ENCODE results near the gene LCLAT1. TPM values are rescaled to one million over a fixed set of nuclear protein-coding genes. Genes with fewer than 3 reads are reported as not detected.
"Not testable (repeated sequence)": the region's sequence is repeated elsewhere in the genome, so short reads cannot be mapped to it uniquely, and the experiment has no call there.

Gene LCLAT1
- total RNA-seq, 2 donors from 2014 or later = 30.2 to 34.2 TPM

GRCh38 chr2:30492185-30492584 is 45.1 kb downstream of the LCLAT1 start:
- Histone ChIP-seq H3K27me3 (ENCODE audit: control insufficient read depth, insufficient read depth, low read length, poor library complexity, severe bottlenecking) (no peaks in the 10 kb centered on the region), H3K9me3 (ENCODE audit: control insufficient read depth, low read length) (peaks cover 12% of the 10 kb centered on the region), H3K36me3 (ENCODE audit: control insufficient read depth, insufficient read depth, low read length) (peaks cover 5% of the 10 kb centered on the region), H3K9ac (ENCODE audit: extremely low read depth, low read length, poor library complexity, severe bottlenecking) (no peak overlapping the region), H3K4me3 (ENCODE audit: low read length) (no peak overlapping the region), H3K4me1 (ENCODE audit: control insufficient read depth, insufficient read depth, low read length) (no peaks in the 10 kb centered on the region), H3K27ac (ENCODE audit: low read depth, low read length) (no peak overlapping the region)
- Mint-ChIP-seq H3K27ac (no peak overlapping the region), H3K9me3 (no peaks in the 10 kb centered on the region), H3K4me3 (no peak overlapping the region), H3K4me1 (no peaks in the 10 kb centered on the region), H3K36me3 (ENCODE audit: low read depth) (peaks cover 19% of the 10 kb centered on the region), H3K27me3 (ENCODE audit: insufficient read depth) (no peaks in the 10 kb centered on the region)
- WGBS, 2 experiments (ENCODE audit: insufficient coverage in 1 of 2, insufficient read length in 1 of 2) = 83 to 100% methylated on average over 1 of the region's 1 CpG
- TF ChIP-seq, protein P1, sequence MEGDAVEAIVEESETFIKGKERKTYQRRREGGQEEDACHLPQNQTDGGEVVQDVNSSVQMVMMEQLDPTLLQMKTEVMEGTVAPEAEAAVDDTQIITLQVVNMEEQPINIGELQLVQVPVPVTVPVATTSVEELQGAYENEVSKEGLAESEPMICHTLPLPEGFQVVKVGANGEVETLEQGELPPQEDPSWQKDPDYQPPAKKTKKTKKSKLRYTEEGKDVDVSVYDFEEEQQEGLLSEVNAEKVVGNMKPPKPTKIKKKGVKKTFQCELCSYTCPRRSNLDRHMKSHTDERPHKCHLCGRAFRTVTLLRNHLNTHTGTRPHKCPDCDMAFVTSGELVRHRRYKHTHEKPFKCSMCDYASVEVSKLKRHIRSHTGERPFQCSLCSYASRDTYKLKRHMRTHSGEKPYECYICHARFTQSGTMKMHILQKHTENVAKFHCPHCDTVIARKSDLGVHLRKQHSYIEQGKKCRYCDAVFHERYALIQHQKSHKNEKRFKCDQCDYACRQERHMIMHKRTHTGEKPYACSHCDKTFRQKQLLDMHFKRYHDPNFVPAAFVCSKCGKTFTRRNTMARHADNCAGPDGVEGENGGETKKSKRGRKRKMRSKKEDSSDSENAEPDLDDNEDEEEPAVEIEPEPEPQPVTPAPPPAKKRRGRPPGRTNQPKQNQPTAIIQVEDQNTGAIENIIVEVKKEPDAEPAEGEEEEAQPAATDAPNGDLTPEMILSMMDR (conservative IDR thresholded peaks at IDR 0.05) = no peak
- no peak for DNase-seq

- no peak overlapping the region for H3K9ac ChIP-seq (ENCODE audit: extremely low read depth, low read length, poor library complexity, severe bottlenecking)
- H3K36me3 ChIP-seq (ENCODE audit: control insufficient read depth, insufficient read depth, low read length) = peaks cover 7% of the 10 kb centered on the region
- no peak for DNase-seq
- 94% methylated on average over 1 of the region's 1 CpG; no CpG with 5 or more reads in 1 of the 2 experiments for WGBS, 2 experiments (ENCODE audit: insufficient coverage in 1 of 2, insufficient read length in 1 of 2)
- peaks cover 16% of the 10 kb centered on the region for H3K9me3 ChIP-seq (ENCODE audit: control insufficient read depth, low read length)
- Mint-ChIP-seq H3K27me3 (ENCODE audit: insufficient read depth) (no peaks in the 10 kb centered on the region), H3K4me1 (no peaks in the 10 kb centered on the region), H3K36me3 (ENCODE audit: low read depth) (peaks cover 20% of the 10 kb centered on the region), H3K27ac (no peak overlapping the region), H3K4me3 (no peak overlapping the region), H3K9me3 (no peaks in the 10 kb centered on the region)
- no peak overlapping the region for H3K27ac ChIP-seq (ENCODE audit: low read depth, low read length)
- no peaks in the 10 kb centered on the region for H3K4me1 ChIP-seq (ENCODE audit: control insufficient read depth, insufficient read depth, low read length)
- TF ChIP-seq, protein P1 (conservative IDR thresholded peaks at IDR 0.05) = no peak
- H3K27me3 ChIP-seq (ENCODE audit: control insufficient read depth, insufficient read depth, low read length, poor library complexity, severe bottlenecking) = no peaks in the 10 kb centered on the region
- H3K4me3 ChIP-seq (ENCODE audit: low read length) = no peak overlapping the region
Measured at GRCh38 chr2:30492619-30493018, 45.6 kb downstream of the LCLAT1 start.

GRCh38 chr2:30493440-30493839 is 46.4 kb downstream of the LCLAT1 start:
- H3K27ac Mint-ChIP-seq = no peak overlapping the region
- DNase-seq = no peak
- WGBS, 2 experiments (ENCODE audit: insufficient coverage in 1 of 2, insufficient read length in 1 of 2) = 100% methylated on average over 1 of the region's 1 CpG
- no peak overlapping the region for H3K4me3 Mint-ChIP-seq
- Histone ChIP-seq H3K27ac (ENCODE audit: low read depth, low read length) (no peak overlapping the region), H3K36me3 (ENCODE audit: control insufficient read depth, insufficient read depth, low read length) (peaks cover 11% of the 10 kb centered on the region), H3K27me3 (ENCODE audit: control insufficient read depth, insufficient read depth, low read length, poor library complexity, severe bottlenecking) (no peaks in the 10 kb centered on the region), H3K4me3 (ENCODE audit: low read length) (no peak overlapping the region), H3K9ac (ENCODE audit: extremely low read depth, low read length, poor library complexity, severe bottlenecking) (no peak overlapping the region), H3K4me1 (ENCODE audit: control insufficient read depth, insufficient read depth, low read length) (no peaks in the 10 kb centered on the region), H3K9me3 (ENCODE audit: control insufficient read depth, low read length) (peaks cover 24% of the 10 kb centered on the region)
- peaks cover 6% of the 10 kb centered on the region for H3K9me3 Mint-ChIP-seq
- H3K4me1 Mint-ChIP-seq = no peaks in the 10 kb centered on the region
- H3K27me3 Mint-ChIP-seq (ENCODE audit: insufficient read depth) = no peaks in the 10 kb centered on the region
- H3K36me3 Mint-ChIP-seq (ENCODE audit: low read depth) = peaks cover 27% of the 10 kb centered on the region
- TF ChIP-seq, protein P1 (conservative IDR thresholded peaks at IDR 0.05) = no peak

- H3K4me1 ChIP-seq (ENCODE audit: control insufficient read depth, insufficient read depth, low read length); H3K27me3 Mint-ChIP-seq (ENCODE audit: insufficient read depth); DNase-seq; H3K27me3 ChIP-seq (ENCODE audit: control insufficient read depth, insufficient read depth, low read length, poor library complexity, severe bottlenecking); H3K9ac ChIP-seq (ENCODE audit: extremely low read depth, low read length, poor library complexity, severe bottlenecking); H3K4me1 Mint-ChIP-seq; H3K4me3 Mint-ChIP-seq; H3K4me3 ChIP-seq (ENCODE audit: low read length); H3K27ac ChIP-seq (ENCODE audit: low read depth, low read length); H3K27ac Mint-ChIP-seq: not testable (repeated sequence)
- Histone ChIP-seq H3K9me3 (ENCODE audit: control insufficient read depth, low read length) (peaks cover 49% of the 10 kb centered on the region), H3K36me3 (ENCODE audit: control insufficient read depth, insufficient read depth, low read length) (peaks cover 14% of the 10 kb centered on the region)
- H3K9me3 Mint-ChIP-seq = peaks cover 27% of the 10 kb centered on the region
- WGBS, 2 experiments (ENCODE audit: insufficient coverage in 1 of 2, insufficient read length in 1 of 2) = 83 to 94% methylated on average over 1 to 2 of the region's 2 CpGs
- peaks cover 36% of the 10 kb centered on the region for H3K36me3 Mint-ChIP-seq (ENCODE audit: low read depth)
Measured at GRCh38 chr2:30495896-30496295, 48.9 kb downstream of the LCLAT1 start.

Measured in endodermal cell (in vitro differentiated cells).